GM12874 (cell line): ENCODE results near the gene GRID2IP.

Experiments used
- CTCF ChIP-seq: IDR thresholded peaks from 2 replicates; pipeline ENCODE4 v1.5.1; 2011; ENCODE audit warnings: low read depth, mild to moderate bottlenecking, control low read depth, low read length, moderate library complexity; ENCODE audit not compliant: insufficient read depth

The GRID2IP gene

GRCh38 chr7:6551016-6551511 lies at the start of gene GRID2IP:
Gene GRID2IP (minus strand): TSS chr7:6551461. CDS start chr7:6551436, 25 bp downstream.
- no peak for TF ChIP-seq CTCF

GRCh38 chr7:6600093-6600492 lies 48.8 kb upstream of the GRID2IP start:
- no peak for TF ChIP-seq CTCF

- no peak for TF ChIP-seq CTCF
Measured at GRCh38 chr7:6590645-6591110, 39.4 kb upstream of the GRID2IP start.

GRCh38 chr7:6589829-6590644 lies 38.8 kb upstream of the GRID2IP start, which contains the start of gene INTS15:
Gene INTS15 (plus strand): TSS chr7:6590021. CDS start chr7:6590284, 263 bp downstream.
- peak; percentile 76 for TF ChIP-seq CTCF

GRCh38 chr7:6589151-6589828 lies 38.0 kb upstream of the GRID2IP start:
- no peak for TF ChIP-seq CTCF

- TF ChIP-seq CTCF, result no peak
Measured at GRCh38 chr7:6588566-6588965, 37.3 kb upstream of the GRID2IP start.

GRCh38 chr7:6579446-6579845 lies 28.2 kb upstream of the GRID2IP start:
- no peak for TF ChIP-seq CTCF
